HG03442 (cell line): Measurements from ENCODE around the gene ZNF79.
"Not testable (repeated sequence)": the region's sequence is repeated elsewhere in the genome, so short reads cannot be mapped to it uniquely, and the experiment has no call there.

Experiments used
- ATAC-seq: cut with Tn5 transposase; IDR thresholded peaks from one replicate; pipeline ENCODE4 v1.9.1; 2021; ENCODE audit warnings: mild to moderate bottlenecking, moderate library complexity; ENCODE audit not compliant: unreplicated experiment

ZNF79 gene

DNA sequence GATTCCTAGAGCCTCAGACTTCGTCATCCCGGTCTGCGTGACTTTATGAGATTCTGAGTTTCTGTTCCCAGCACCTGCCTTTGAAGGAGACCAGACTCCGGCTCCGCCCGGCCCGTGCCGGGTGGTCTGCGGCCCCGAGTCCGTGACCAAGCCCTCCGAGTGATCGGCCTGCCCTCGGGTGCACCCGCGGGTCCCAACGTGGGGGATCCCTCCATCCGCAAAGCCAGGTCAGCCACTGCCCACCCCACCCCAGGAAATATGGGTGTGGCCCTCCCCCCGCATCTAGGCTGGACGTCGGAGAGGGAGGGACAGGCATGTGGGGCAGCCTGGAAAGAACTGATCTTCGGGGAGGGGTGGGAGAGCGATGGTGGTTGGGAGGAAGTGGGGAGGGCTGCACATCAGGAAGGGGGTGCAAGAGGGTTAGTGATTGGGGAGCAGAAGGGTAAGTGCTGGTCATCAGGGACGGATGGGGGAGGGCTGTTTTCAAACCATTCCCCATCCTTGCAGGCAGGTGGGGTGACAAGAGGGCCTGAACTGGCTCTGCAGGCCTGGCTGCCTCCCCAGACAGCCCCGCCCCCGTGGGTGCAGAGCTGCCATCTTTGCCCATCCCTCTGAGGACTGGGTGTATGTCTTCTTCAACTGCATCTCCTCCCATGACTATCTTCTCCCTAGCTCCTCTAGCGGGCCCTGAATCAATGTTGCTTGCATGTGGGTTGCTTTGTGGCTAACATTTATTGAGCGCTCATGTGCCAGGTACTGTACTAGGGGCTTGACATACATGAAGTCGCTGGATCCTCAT is 27.9 kb downstream of the ZNF79 start:
- ATAC-seq = no peak

DNA sequence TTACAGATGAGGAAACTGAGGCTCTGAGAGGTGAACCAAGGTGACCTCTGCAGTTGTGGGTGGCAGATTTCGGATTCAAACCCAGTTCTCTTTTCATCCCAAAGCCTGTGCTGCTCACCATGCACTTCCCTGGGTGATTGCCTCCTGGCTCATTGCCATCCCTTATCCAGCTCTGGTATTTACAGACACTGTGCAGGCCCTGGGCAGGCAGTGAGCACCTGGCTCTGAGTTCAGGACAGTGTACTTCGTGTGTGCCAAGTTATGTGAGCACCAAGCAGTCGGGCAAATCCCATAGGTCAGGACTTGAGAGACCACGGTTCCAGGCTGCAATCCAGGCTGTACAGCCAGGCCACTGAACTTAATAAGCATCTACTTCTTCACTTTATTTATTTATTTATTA is 28.5 kb downstream of the ZNF79 start:
- ATAC-seq = no peak

DNA sequence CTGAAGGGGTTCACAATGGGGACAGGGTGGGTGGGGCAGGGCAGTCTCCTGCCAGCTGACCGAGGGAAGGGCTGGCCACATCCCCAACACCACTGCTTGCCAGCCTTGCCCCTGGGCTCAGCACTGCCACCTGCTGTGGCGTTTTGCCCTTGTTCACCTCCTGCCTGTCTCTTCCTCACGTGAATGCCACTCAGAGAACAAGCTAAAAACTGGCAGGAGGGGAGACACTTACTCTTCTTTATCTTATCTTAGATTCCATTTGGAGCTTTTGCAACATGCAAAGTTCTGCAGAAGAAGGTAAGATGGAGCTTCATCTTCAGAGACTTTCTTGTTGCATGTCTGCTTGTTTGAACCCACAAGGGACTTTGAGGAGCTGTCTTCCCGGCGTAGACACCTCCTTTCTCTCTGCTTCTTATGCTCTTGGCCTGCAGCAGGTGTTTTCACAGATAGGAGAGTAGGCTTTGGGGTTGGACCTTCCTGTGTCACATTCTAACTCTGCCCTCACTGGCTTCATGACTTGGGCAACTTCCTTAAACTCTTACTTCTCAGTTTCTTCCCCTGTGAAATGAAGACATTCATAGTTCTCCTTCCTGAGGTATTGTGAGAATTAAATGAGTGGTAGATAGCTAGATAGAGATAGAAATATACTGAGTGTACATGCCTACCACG is 31.3 kb downstream of the ZNF79 start:
- ATAC-seq = no peak

DNA sequence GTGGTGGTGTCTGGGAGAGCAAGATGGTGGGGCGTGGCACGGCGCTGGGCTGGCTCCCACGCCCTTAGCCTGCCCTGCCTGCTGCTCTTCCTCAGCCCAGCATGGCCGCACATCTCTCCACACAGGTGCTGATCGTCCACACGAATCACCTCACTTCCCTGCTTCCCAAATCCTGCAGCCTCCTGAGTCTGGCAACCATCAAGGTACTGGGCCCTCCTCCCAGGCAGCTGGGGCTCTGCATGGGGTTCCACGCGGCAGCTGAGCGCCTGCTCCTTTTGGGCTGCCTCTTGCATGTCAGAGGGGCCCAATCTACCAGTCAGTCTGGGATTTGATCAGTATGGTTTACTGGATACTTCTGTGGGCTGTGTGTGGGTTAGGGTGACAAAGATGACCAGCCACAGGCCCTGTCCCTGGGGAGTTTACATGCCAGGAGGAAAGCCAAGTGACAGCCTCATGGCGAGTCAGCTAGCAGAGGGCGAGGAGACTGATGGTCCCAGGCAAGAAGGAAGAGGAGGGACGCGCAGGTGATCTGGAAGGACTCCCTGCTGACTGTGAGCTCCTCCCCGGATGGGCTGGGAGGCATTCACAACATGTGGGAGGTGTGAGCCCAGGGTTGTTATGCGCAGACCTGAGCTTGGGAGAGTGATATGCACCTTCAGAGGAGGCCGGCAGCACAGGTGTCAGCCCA is 33.2 kb downstream of the ZNF79 start:
- no peak for ATAC-seq

DNA sequence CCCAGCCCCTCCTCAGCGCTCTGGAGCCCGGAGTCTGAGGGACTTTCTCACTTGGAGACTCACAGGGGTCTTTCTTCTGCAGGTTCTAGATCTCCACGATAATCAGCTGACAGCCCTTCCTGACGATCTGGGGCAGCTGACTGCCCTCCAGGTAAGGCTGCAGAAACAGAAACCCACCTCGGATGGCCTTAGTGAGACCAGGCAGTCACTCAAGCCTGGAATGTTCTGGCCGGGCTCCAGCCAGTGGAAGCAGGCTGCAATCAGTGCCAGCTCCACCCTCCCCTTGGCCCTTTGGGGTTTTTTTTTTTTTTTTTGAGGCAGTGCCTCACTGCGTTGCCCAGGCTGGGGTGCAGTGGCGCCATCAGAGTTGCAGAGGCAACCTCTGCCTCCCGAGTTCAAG is 34.7 kb downstream of the ZNF79 start:
- ATAC-seq = no peak

DNA sequence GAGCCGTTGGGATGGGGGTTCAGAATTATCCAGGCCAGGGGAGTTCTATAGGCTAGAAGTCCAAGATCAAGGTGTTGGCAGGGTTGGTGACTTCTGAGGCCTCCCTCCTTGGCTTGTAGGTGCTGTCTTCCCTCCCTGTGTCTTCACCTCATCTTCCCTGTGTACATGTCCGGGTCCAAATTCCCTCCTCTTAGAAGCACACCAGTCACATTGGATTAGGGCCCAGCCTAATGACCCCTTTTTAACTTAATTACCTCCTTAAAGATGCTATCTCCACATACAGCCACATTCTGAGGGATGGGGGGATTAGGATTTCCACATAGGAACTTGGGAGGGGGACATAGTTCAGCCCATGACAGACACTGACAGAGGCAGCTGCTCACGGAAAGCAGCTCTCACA is 39.2 kb downstream of the ZNF79 start:
- ATAC-seq = no peak

DNA sequence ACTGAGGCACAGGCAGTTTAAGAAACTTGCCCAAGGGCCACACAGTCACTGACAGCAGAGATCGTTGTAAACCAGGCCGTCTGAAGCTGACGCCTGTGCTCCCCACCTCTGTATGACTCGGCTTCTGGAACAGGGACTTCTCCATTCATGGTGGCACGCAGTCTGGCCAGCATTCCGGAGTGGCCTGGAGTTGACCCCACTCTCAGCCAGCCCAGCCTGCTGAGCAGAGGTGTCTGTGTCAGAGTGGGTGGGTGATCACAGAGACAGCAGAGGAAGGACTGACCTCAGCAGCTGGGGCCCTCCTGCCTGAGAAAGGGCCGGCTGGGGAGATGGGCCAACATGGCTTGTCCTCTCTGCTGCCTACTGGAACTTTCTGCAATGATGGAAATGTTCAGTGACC is 39.7 kb downstream of the ZNF79 start:
- no peak for ATAC-seq

DNA sequence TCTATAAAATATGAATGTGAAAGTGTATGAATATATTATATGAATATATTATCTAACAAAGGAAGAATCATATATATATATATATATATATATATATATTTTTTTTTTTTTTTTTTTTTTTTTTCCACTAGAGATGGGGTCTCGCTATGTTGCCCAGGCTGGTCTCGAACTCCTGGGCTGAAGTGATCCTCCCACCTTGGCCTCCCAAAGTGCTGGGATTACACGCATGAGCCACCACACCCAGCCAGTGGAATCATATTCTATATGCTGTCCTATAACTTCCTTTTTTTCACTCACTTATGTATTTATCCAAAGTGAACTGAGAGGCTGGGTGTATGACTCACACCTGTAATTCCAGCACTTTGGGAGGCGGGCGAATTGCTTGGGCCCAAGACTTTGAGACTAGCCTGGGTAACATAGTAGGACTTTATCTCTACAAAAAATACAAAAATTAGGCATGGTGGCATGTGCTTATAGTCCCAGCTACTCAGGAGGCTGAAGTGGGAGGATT is 42.3 kb downstream of the ZNF79 start:
- ATAC-seq = not testable (repeated sequence)

DNA sequence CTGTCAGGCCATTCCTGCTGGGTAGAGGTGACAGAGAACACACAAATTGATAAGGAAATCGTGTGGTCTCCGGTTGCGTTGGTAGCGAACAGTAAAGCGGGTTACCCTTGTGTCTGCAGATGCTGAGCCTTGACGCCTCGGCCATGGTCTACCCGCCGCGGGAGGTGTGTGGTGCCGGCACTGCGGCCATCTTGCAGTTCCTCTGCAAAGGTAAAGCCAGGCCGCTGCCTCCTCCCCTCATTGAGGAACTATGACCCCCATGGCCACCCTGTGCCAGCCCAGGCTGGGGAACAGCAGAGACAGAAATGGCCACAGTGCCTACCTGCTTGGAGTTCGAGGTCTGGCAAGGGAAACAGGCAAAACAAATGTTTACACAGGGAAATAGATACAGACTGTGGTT is 43.4 kb downstream of the ZNF79 start:
- ATAC-seq = no peak

DNA sequence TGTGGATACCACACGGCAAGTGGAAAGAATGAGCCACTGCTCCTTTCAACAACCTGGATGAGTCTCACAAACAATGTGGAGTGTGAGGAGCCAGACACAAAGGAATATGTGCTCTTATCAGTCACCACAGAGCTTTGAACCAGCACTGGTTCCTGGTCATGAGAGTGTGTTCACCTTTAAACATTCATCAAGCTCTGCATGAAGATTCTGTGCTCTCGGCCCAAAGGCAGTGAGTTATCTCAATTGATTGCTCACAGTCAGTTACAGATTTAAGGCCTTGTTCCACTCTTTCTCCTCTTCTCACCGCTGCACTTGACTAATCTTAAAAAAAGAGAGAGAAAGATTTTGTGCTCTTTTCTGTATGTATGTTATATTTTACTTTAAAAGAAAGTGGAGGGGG is 46.5 kb downstream of the ZNF79 start:
- ATAC-seq = no peak

DNA sequence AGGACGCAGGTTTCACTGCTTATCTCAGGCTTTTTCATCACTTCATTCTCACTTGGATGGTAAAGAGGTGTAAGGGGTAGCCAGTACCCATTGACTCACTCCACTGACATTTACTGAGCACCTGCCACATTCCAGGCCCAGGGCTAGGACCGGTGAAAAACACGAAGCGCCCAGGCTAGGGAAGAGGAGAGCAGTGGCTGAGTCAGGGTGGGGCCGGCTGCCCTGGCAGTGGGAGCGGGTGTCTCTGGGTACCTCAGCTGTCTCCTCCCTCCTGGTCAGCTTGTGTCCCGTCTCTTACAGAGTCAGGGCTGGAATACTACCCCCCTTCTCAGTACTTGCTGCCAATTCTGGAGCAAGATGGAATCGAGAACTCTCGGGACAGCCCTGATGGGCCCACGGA is 49.3 kb downstream of the ZNF79 start:
- ATAC-seq = no peak

DNA sequence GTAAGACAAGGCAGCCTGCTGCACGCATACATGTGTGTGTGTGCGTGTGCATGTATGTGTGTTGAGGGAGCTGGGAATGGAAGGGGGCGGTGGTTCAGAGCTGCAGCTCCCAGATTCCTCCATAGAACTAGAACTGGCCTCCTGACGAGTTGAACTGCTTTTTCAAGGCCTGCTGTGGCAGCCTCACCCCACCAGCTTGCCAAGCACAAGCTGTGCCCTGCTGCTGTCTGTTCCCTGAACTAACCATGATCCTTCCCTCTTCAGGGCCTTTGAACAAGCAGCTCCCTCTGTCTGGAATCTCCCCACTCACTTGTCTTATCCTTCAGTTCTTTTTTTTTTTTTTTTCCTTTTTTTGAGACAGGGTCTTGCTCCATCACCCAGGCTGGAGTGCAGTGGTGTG is 49.8 kb downstream of the ZNF79 start:
- no peak for ATAC-seq

DNA sequence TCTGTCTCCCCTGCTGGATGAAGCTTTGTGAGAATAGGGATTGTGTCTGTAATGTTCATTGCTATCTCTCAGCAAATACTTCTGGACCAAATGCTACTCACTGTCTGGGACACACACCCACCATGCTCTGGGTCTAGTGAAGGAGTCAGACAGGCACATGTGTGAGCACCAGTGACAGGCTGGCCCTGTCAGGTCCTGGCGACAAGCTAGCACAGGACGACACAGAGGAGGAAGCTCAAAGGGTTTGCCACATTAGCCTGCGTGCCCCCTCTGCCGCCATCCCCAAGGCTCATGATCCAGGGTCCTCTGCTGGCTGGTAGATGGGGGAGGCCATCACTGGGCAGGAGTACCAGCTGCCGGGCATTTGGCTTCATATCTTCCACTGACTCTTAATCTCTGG is 50.4 kb downstream of the ZNF79 start:
- ATAC-seq = no peak

DNA sequence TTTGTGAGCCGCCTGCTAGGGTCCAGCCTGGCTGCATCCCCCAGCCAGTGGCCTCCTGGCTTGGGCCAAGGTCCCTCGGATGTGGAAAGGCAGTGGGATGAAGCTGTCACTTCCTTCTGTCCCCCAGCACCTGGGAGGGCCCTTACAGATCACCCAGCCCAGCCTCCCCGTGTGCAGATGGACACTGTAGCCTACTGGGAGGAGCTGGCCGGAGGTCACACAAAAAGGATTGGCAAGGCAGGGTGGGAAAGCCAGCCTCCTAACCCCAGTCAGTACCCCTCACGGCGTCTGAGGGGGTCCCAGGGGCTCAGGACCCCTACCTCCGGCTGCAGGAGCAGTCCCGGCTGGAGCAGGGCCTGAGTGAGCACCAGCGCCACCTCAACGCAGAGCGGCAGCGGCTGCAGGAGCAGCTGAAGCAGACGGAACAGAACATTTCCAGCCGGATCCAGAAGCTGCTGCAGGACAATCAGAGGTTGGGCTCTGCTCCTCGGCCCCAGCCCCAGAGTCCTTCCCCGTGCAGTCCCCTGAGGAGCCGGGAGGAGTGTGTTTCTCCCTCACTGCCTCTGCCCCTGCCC is 55.4 kb downstream of the ZNF79 start:
- ATAC-seq = no peak

DNA sequence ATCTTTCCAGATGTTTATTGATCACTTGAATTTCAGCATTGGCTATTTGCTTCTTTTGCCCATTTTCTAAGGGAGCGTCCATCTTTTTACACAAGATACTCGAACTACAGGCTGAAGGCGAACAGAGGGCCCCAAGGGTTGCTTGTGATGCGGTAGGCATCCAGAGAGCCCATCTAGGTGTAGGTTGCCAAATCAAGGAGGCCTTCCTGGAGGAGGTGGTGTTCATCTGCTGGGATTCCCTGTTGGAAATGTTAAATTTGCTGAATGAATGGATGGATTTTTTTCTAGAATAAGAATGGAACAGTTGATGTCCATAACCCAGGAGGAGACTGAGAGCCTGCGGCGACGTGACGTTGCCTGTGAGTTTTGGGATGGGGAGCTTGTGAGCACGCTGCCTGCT is 58.5 kb downstream of the ZNF79 start:
- ATAC-seq = no peak

DNA sequence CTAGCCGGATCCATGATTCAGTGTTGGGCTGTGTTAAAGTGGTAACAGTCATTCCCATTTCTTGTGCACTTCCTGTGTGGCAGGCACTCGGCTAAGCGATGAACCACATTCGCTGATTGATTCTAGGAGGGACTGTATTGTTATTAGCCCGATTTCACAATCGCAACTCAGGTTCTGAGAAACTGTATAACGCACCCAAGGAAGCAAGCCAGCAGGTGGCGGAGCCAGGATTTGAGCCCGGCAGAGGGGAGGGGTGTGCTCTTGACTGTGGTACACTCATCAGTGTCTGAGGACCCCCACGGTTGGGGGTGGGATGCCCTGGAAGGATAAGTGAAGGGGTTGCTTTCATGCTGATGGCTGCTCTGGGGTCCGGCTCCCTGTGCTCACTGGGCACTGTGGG is 61.8 kb downstream of the ZNF79 start:
- ATAC-seq = no peak

DNA sequence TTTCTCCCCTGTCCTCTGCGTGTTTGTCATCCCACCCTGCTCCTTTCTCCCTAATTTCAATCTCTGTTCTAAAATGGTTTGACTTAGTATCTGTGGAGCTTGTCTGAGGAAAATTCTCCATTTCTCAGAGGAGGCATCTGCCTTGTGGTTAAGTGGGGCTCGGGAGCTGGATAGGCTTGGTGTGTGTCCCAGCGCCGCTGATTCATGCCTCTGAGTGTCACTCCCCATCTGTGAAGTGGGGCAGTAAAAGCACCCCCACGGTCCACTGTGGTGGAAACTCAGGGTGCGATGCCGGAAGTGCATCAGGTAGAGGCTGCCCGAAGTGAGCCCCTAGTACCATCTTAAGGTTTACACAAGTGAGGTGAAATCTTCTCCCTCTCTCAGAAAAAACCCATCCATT is 64.8 kb downstream of the ZNF79 start:
- ATAC-seq = no peak

DNA sequence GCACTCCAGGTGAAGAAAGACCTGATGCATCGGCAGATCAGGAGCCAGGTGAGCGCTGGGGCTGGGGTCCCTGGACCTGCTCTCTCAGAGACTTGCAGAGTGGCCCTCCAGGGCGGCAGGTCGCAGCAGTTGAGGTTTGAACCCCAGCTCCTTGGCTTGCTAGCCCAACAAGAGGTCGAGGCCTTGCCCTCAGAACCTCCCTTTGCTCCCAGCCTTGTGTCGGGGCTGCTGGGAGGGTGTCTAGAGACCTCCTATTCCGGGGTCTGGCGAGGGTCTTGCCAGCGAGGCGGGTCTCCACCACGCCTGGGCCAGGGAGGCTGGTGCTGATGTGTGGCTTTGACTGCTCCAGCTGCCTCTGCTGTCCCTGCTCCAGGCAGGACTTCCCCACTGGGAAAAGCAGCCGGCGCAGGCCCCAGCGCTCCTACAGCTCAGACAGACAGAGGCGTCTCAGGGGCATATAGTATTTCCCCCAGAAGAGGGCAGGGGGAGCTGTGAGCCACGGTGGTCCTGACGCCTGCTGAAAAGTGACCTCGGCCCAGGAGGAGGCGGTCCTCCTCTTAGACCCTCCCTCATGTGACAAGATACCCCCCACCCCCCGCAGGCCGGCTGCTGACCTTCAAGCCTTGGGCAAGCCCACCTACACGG is 65.4 kb downstream of the ZNF79 start:
- no peak for ATAC-seq

DNA sequence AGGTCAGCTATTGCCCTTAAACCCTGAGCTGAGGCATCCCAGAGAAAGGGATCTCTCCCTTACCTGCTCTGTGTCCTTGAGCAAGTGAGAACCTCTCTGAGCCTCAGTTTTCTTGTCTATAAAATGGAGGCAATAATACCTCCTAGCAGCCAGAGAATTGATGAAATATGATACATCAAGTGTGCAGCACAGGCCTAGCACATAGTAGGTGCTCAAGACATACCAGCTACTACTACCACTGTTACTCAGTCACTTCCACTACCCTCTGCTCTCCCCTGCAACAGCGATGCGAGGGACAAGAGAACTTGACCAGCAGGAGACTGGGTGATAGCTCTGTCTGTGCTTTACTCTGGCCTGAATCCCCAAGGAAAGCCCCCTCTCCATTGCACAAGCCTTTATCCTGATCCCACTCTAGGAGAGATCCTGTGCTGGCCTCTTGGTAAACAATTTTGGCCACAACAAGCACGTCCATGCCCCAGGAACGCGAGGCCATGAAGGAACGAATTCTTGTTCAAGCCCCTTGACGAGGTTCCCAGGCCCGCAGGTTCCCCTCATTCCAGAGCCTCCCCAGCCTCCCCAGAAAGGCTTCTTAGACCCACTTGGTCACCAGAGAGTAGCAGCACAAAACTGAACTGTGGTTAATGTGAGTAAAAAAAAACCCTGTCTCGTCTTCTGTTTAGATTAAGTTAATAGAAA is 66.5 kb downstream of the ZNF79 start:
- ATAC-seq = no peak

DNA sequence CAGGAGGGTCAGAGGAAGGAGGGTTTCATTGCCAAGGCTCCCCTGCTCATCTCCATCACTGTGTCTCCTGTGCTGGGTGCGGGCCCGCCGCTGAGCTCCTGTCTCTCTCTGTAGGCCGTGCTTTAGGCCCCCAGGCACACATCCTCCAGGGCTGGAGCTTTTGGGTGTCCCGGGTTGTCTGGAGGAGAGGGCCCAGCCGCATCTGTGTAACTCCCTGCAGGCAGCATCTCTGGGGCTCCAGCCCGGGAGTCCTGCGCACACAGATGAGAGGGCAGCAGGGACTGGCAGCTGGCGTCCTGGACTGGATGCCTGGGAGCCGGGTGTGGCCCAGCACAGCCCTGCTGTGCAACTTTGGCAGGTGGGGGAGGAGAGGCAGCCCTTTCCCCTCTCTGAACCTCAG is 67.3 kb downstream of the ZNF79 start:
- no peak for ATAC-seq
